Measurements from ENCODE around the gene SNAPC4. TPM values are rescaled to one million over a fixed set of nuclear protein-coding genes. Genes with fewer than 3 reads are reported as not detected.

The SNAPC4 gene
- total and polyA plus RNA-seq, 9 of the 15 experiments (the other 6 are each of a cell fraction or from before 2014, with no cell fraction given), result 0.21 to 21.8 (median 8.8) TPM

DNA sequence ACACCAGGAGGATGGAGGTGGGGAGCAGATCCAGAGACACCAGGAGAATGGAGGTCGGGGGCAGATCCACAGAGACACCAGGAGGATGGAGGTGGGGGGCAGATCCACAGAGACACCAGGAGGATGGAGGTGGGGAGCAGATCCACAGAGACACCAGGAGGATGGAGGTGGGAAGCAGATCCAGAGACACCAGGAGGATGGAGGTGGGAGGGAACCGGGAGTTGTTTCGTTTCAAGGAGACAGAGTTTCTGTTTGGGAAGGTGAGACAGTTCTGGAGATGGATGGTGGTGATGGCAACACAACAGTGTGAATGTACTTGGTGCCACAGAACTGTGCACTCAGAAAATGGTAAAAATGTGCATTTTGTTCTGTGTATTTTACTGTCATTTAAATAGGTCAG is 48.7 kb upstream of the SNAPC4 start:
- H3K4me1 ChIP-seq (replicated peaks in 1 of 2; ENCODE audit: control insufficient read depth in 2 of 2, insufficient read depth in 2 of 2, low read length in 2 of 2), result no peaks in the 10 kb centered on the region
- H3K4me3 ChIP-seq, result no peak overlapping the region
- in situ Hi-C loops (cut with MboI) (no loop called here), intact Hi-C loops (cut with micrococcal nuclease) (no loop called here)
- H3K9ac ChIP-seq (ENCODE audit: insufficient read depth in 1 of 2, low read depth in 2 of 2, low read length in 2 of 2), result no peak overlapping the region
- no peak overlapping the region for H2AFZ ChIP-seq (ENCODE audit: low read depth, low read length)
- no peak overlapping the region for H3K27ac ChIP-seq (ENCODE audit: extremely low read depth, low read depth, low read length)
- ATAC-seq, result no peak
- H3K79me2 ChIP-seq (ENCODE audit: control insufficient read depth, insufficient read depth, low read length), result no peaks in the 10 kb centered on the region
- peaks cover 6% of the 10 kb centered on the region; the same call in 1 of the 2 replicates for H4K20me1 ChIP-seq (replicated peaks; ENCODE audit: control insufficient read depth, insufficient read depth, low read length)
- no TSS peak for BruUV-seq (replicated peaks)
- no peaks in the 10 kb centered on the region for H3K9me1 ChIP-seq (ENCODE audit: control insufficient read depth, insufficient read depth, low read length)
- H3K36me3 ChIP-seq (ENCODE audit: control insufficient read depth, insufficient read depth, low read length), result peaks cover 86% of the 10 kb centered on the region
- WGBS (ENCODE audit: insufficient coverage, low coverage, missing lambda C conversion rate), result 94% methylated on average over 2 of the region's 3 CpGs
- no peaks in the 10 kb centered on the region for H3K9me3 ChIP-seq (replicated peaks; ENCODE audit: control insufficient read depth, insufficient read depth, low read depth, low read length)
- CTCF ChIA-PET (ENCODE audit: low intra/inter-chr PET ratio), result no interaction called here
- no peak for DNase-seq (ENCODE audit: extremely low read depth in 1 of 4, low spot score in 3 of 4)
- no peak for FAIRE-seq
- H3K4me2 ChIP-seq (ENCODE audit: insufficient read depth, low read length), result no peak overlapping the region
- POLR2A ChIA-PET, result interaction anchor here (1.3 to 1.5 kb wide), 2 partner anchors 8 to 9 kb away, joined by 4 read pairs; no protein-coding TSS in a partner anchor
- TF ChIP-seq, protein P1, sequence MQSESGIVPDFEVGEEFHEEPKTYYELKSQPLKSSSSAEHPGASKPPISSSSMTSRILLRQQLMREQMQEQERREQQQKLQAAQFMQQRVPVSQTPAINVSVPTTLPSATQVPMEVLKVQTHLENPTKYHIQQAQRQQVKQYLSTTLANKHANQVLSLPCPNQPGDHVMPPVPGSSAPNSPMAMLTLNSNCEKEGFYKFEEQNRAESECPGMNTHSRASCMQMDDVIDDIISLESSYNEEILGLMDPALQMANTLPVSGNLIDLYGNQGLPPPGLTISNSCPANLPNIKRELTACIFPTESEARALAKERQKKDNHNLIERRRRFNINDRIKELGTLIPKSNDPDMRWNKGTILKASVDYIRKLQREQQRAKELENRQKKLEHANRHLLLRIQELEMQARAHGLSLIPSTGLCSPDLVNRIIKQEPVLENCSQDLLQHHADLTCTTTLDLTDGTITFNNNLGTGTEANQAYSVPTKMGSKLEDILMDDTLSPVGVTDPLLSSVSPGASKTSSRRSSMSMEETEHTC (IDR thresholded peaks at IDR 0.05), result no peak
- TF ChIP-seq MCM2 (IDR thresholded peaks at IDR 0.05; ENCODE audit: low read depth) (no peak), XRCC5 (IDR thresholded peaks at IDR 0.05; ENCODE audit: low read depth, low read length) (no peak), NR2F6 (CRISPR knock-in tag; IDR thresholded peaks at IDR 0.05) (no peak)
- no peaks in the 10 kb centered on the region for H3K27me3 ChIP-seq (ENCODE audit: control insufficient read depth in 2 of 2, insufficient read depth in 2 of 2, low read length in 2 of 2)
